CD4-positive, alpha-beta memory T cell (primary cell): ENCODE measurements around the gene WDR45B. TPM values are rescaled to one million over a fixed set of nuclear protein-coding genes. Genes with fewer than 3 reads are reported as not detected.

Source experiments
- CTCF ChIA-PET: fragments of 350-600 bp; sonication (Branson Sonifier 250); formaldehyde crosslinking; loops from one replicate; lab custom pipeline; 2021; ENCODE audit warnings: inconsistent platforms; ENCODE audit not compliant: partially characterized antibody; lab: Charles Lee
- POLR2A ChIA-PET: fragments of 350-600 bp; sonication (Branson Sonifier 250); formaldehyde crosslinking; loops from one replicate; lab custom pipeline; 2021; ENCODE audit not compliant: partially characterized antibody; lab: Charles Lee
- DNase-seq, 5 donors: peaks; one replicate each; pipeline versions ENCODE4 v3.0.0 to v3.0.0-alpha.2; 2020 to 2022; ENCODE audit warnings: mixed read lengths in 1 of 5
- H3K27ac ChIP-seq: one replicate; pipeline ENCODE4 v1.7.0; 2013; ENCODE audit warnings: low read depth, low read length
- H3K27me3 ChIP-seq: 2 replicates; pipeline ENCODE4 v1.7.0; 2013; ENCODE audit warnings: mild to moderate bottlenecking, low read length, moderate library complexity; ENCODE audit not compliant: insufficient read depth
- H3K36me3 ChIP-seq: 2 replicates; pipeline ENCODE4 v1.7.0; 2013; ENCODE audit warnings: mild to moderate bottlenecking, low read length, moderate library complexity; ENCODE audit not compliant: insufficient read depth
- H3K4me1 ChIP-seq: 2 replicates; pipeline ENCODE4 v1.7.0; 2013; ENCODE audit warnings: mild to moderate bottlenecking, low read length, moderate library complexity; ENCODE audit not compliant: insufficient read depth
- H3K4me3 ChIP-seq, 2 donors: one replicate each; pipeline ENCODE4 v1.7.0; 2013; ENCODE audit warnings: low read length in 2 of 2, mild to moderate bottlenecking in 1 of 2
- H3K9me3 ChIP-seq, 2 donors: one replicate each; pipeline ENCODE4 v1.7.0; 2013; ENCODE audit warnings: low read length in 2 of 2, control low read depth in 1 of 2; ENCODE audit not compliant: control insufficient read depth in 1 of 2
- H3K27ac Mint-ChIP-seq, 7 donors: one replicate each; pipeline ENCODE4 v1.8.0; 2020 to 2021; ENCODE audit warnings: mixed read lengths in 7 of 7, mild to moderate bottlenecking in 6 of 7, inconsistent platforms in 3 of 7, moderate library complexity in 3 of 7
- H3K27me3 Mint-ChIP-seq, 2 donors: one replicate each; pipeline ENCODE4 v1.8.0; 2020 to 2021; ENCODE audit warnings: mixed read lengths in 2 of 2
- H3K36me3 Mint-ChIP-seq, 2 donors: one replicate each; pipeline ENCODE4 v1.8.0; 2020 to 2021; ENCODE audit warnings: mixed read lengths in 2 of 2, inconsistent platforms in 1 of 2, mild to moderate bottlenecking in 1 of 2
- H3K4me1 Mint-ChIP-seq, 4 donors: one replicate each; pipeline ENCODE4 v1.8.0; 2020 to 2021; ENCODE audit warnings: mixed read lengths in 4 of 4, mild to moderate bottlenecking in 1 of 4
- H3K4me3 Mint-ChIP-seq, 8 donors: one replicate each; pipeline ENCODE4 v1.8.0; 2020 to 2021; ENCODE audit warnings: mixed read lengths in 8 of 8, mild to moderate bottlenecking in 7 of 8, moderate library complexity in 6 of 8, inconsistent platforms in 3 of 8
- H3K9me3 Mint-ChIP-seq, 8 donors: one replicate each; pipeline ENCODE4 v1.8.0; 2020 to 2021; ENCODE audit warnings: mixed read lengths in 8 of 8, mild to moderate bottlenecking in 5 of 8, inconsistent platforms in 3 of 8, moderate library complexity in 1 of 8
- intact Hi-C: fragments of 100-400 bp; cut with micrococcal nuclease; formaldehyde crosslinking; loops from one replicate; pipeline ENCODE4 v1.15.1; 2023
- polyA plus RNA-seq, 2 donors: library from polyadenylated mRNA; unstranded; fragments of 300-500 nt; fragmentation: Illumina TruSeq; gene quantifications; one replicate each; pipeline ENCODE4 v1.2.3, GENCODE V29; 2021
- total RNA-seq, 2 experiments: library from RNA; stranded (reverse); gene quantifications; one replicate each; pipeline ENCODE4 v1.2.3, GENCODE V29; 2021

The WDR45B gene
- total and polyA plus RNA-seq, 4 experiments from 2014 or later = 35.1 to 66.7 (median 57.3) TPM

- Histone ChIP-seq H3K27ac (no peak overlapping the region), H3K4me1 (peaks cover 4% of the 10 kb centered on the region), H3K4me3 (no peak overlapping the region), H3K9me3 (peaks cover 0 to 6% of the 10 kb centered on the region in 2 donors), H3K36me3 (no peaks in the 10 kb centered on the region), H3K27me3 (no peaks in the 10 kb centered on the region)
- no peak overlapping the region for H3K4me3 Mint-ChIP-seq
- H3K9me3 Mint-ChIP-seq = peaks cover 0 to 18% (median 10%) of the 10 kb centered on the region in 8 donors
- H3K27me3 Mint-ChIP-seq = no peaks in the 10 kb centered on the region
- intact Hi-C loops = no loop called here
- CTCF ChIA-PET = no interaction called here
- H3K27ac Mint-ChIP-seq = no peak overlapping the region
- H3K4me1 Mint-ChIP-seq = peaks cover 0 to 6% (median 3%) of the 10 kb centered on the region in 4 donors
- H3K36me3 Mint-ChIP-seq = peaks cover 2 to 20% of the 10 kb centered on the region in 2 donors
- no peak for DNase-seq
- POLR2A ChIA-PET = no interaction called here
Observed at GRCh38 chr17:82692268-82692667, 44.0 kb upstream of the WDR45B start.

- ChIA-PET POLR2A (no interaction called here), CTCF (no interaction called here)
- H3K36me3 Mint-ChIP-seq = peaks cover 2 to 20% of the 10 kb centered on the region in 2 donors
Observed at GRCh38 chr17:82691714-82692113, 43.5 kb upstream of the WDR45B start.

GRCh38 chr17:82690786-82691489 lies 42.7 kb upstream of the WDR45B start:
- ChIA-PET POLR2A (no interaction called here), CTCF (interaction anchor here (0.6 kb wide), 1 partner anchor 43 kb away, joined by 3 read pairs; no protein-coding TSS in a partner anchor)
- no peak for DNase-seq
- Histone ChIP-seq H3K4me3 (no peak overlapping the region), H3K27ac (no peak overlapping the region), H3K27me3 (no peaks in the 10 kb centered on the region), H3K9me3 (peaks cover 0 to 6% of the 10 kb centered on the region in 2 donors), H3K4me1 (no peaks in the 10 kb centered on the region), H3K36me3 (no peaks in the 10 kb centered on the region)
- H3K9me3 Mint-ChIP-seq = peaks cover 0 to 17% (median 10%) of the 10 kb centered on the region in 8 donors
- no peaks in the 10 kb centered on the region for H3K27me3 Mint-ChIP-seq
- H3K4me1 Mint-ChIP-seq = no peaks in the 10 kb centered on the region
- H3K27ac Mint-ChIP-seq = no peak overlapping the region
- intact Hi-C loops = no loop called here
- no peak overlapping the region for H3K4me3 Mint-ChIP-seq
- peaks cover 2 to 20% of the 10 kb centered on the region in 2 donors for H3K36me3 Mint-ChIP-seq

More at GRCh38 chr17:82691714-82692113, 43.5 kb upstream of the WDR45B start:
- H3K4me3 ChIP-seq = no peak overlapping the region
- intact Hi-C loops = no loop called here
- DNase-seq = no peak
- Mint-ChIP-seq H3K4me3 (no peak overlapping the region), H3K27ac (no peak overlapping the region), H3K27me3 (no peaks in the 10 kb centered on the region), H3K4me1 (peaks cover 0 to under 1% (median under 1%) of the 10 kb centered on the region in 4 donors), H3K9me3 (peaks cover 0 to 18% (median 10%) of the 10 kb centered on the region in 8 donors)
- no peak overlapping the region for H3K27ac ChIP-seq
- H3K27me3 ChIP-seq = no peaks in the 10 kb centered on the region
- H3K36me3 ChIP-seq = no peaks in the 10 kb centered on the region
- no peaks in the 10 kb centered on the region for H3K4me1 ChIP-seq
- peaks cover 0 to 6% of the 10 kb centered on the region in 2 donors for H3K9me3 ChIP-seq

GRCh38 chr17:82689077-82689476 lies 40.8 kb upstream of the WDR45B start:
- no peaks in the 10 kb centered on the region for H3K27me3 ChIP-seq
- Mint-ChIP-seq H3K27ac (no peak overlapping the region), H3K4me1 (no peaks in the 10 kb centered on the region), H3K9me3 (peaks cover 0 to 5% (median 2%) of the 10 kb centered on the region in 8 donors), H3K36me3 (peaks cover 2 to 14% of the 10 kb centered on the region in 2 donors), H3K27me3 (no peaks in the 10 kb centered on the region), H3K4me3 (no peak overlapping the region)
- no peaks in the 10 kb centered on the region for H3K4me1 ChIP-seq
- H3K36me3 ChIP-seq = no peaks in the 10 kb centered on the region
- no peak overlapping the region for H3K4me3 ChIP-seq
- no peak overlapping the region for H3K27ac ChIP-seq
- CTCF ChIA-PET = no interaction called here
- POLR2A ChIA-PET = no interaction called here
- intact Hi-C loops = no loop called here
- H3K9me3 ChIP-seq = no peaks in the 10 kb centered on the region
- no peak for DNase-seq

DNA sequence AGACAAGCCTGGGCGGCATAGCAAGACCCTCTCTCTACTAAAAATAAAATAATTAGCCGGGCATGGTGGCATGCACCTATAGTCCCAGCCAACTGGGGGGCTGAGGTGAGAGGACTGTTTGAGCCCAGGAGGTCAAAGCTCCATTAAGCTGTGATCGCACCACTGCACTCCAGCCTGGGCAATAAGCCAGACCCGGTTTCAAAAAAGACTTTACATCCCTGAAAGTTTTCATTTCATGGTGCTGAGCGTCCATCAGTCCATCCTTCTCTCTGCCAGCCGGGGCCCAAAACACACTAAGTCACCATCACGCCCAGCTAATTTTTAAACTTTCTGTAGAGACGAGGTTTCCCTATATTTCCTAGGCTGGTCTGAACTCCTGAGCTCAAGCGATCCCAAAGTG lies 39.6 kb upstream of the WDR45B start:
- CTCF ChIA-PET = no interaction called here
- Histone ChIP-seq H3K27ac (no peak overlapping the region), H3K27me3 (no peaks in the 10 kb centered on the region), H3K4me3 (no peak overlapping the region), H3K4me1 (no peaks in the 10 kb centered on the region), H3K9me3 (no peaks in the 10 kb centered on the region), H3K36me3 (no peaks in the 10 kb centered on the region)
- intact Hi-C loops = no loop called here
- DNase-seq = no peak
- no peak overlapping the region for H3K4me3 Mint-ChIP-seq
- H3K4me1 Mint-ChIP-seq = no peaks in the 10 kb centered on the region
- H3K36me3 Mint-ChIP-seq = peaks cover 2 to 8% of the 10 kb centered on the region in 2 donors
- H3K9me3 Mint-ChIP-seq = no peaks in the 10 kb centered on the region
- no peak overlapping the region for H3K27ac Mint-ChIP-seq
- POLR2A ChIA-PET = no interaction called here
- no peaks in the 10 kb centered on the region for H3K27me3 Mint-ChIP-seq

DNA sequence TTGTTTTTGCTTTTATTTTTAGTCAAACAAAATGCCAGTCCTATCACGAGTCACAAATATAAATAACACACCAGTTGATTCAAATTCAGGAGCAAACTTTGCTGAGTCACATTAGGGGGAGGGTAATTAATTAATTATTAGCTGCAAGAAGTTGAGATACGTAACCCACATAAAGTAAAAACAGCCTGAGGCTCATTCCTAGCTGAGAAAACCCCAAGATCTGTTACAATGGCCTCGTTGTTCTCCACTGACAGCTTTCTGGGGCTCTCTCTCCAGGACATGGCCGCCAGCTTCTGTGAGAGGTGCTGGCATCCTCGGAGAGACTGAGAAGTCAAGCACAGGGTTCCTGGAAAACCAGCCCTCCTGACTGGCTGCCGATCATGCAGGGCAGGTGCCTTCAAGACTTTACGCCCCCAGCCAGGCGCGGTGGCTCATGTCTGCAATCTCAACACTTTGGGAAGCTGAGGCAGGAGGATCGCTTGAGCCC lies 39.2 kb upstream of the WDR45B start:
- POLR2A ChIA-PET = no interaction called here
- no peak for DNase-seq
- Histone ChIP-seq H3K27ac (no peak overlapping the region), H3K4me3 (no peak overlapping the region), H3K9me3 (no peaks in the 10 kb centered on the region), H3K4me1 (no peaks in the 10 kb centered on the region), H3K36me3 (no peaks in the 10 kb centered on the region), H3K27me3 (no peaks in the 10 kb centered on the region)
- Mint-ChIP-seq H3K4me1 (no peaks in the 10 kb centered on the region), H3K36me3 (peaks cover 2 to 11% of the 10 kb centered on the region in 2 donors), H3K27ac (no peak overlapping the region), H3K4me3 (no peak overlapping the region), H3K9me3 (peaks cover 0 to 2% (median 0%) of the 10 kb centered on the region in 8 donors), H3K27me3 (no peaks in the 10 kb centered on the region)
- intact Hi-C loops = no loop called here
- CTCF ChIA-PET = no interaction called here

DNA sequence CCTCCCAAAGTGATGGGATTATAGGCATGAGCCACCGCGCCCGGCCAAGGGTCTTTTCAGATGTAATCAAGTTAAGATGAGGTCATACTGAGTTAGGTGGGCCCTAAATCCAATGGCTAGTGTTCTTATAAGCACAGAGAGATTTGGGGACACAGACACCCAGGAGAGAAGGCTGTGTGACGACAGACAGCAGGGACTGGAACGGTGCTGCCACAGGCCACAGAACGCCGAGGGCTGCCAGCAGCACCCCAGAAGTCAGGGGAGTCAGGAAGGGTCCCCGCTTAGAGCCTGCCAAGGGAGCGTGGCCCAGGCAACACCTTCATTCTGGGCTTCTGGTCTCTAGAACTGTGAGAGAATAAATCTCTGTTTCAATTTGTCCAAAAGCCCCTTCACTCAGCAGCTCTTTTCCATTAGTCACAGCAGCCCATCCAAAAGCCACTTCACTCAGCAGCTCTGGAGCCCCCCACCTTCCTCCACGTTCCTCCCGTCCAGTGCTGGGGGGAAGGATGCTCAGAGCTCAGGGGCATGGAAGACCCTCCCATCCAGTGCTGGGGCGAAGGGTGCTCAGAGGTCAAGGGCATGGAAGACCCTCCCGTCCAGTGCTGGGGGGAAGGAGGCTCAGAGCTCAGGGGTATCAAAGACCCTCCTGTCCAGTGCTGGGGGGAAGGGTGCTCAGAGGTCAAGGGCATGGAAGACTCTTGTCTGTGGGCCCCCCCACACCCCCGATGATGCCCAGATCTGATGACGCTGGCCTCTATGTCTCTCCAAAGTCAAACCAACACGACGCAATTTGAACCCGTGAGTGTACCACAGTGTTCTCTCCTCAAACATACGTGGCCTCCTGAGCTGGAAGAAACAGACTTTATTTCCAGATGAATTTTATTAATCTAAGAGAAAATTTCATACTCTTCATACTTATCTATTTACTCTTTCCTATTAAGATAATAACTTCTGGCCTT lies 38.4 kb upstream of the WDR45B start:
- Histone ChIP-seq H3K27ac (no peak overlapping the region), H3K4me3 (no peak overlapping the region), H3K27me3 (no peaks in the 10 kb centered on the region), H3K4me1 (no peaks in the 10 kb centered on the region), H3K9me3 (no peaks in the 10 kb centered on the region), H3K36me3 (no peaks in the 10 kb centered on the region)
- Mint-ChIP-seq H3K4me1 (no peaks in the 10 kb centered on the region), H3K4me3 (no peak overlapping the region), H3K27me3 (no peaks in the 10 kb centered on the region), H3K9me3 (peaks cover 0 to 10% (median 7%) of the 10 kb centered on the region in 8 donors), H3K36me3 (peaks cover 9 to 19% of the 10 kb centered on the region in 2 donors), H3K27ac (no peak overlapping the region)
- CTCF ChIA-PET = interaction anchor here (0.5 kb wide), 1 partner anchor 111 kb away, joined by 3 read pairs; no protein-coding TSS in a partner anchor
- no peak for DNase-seq
- intact Hi-C loops = no loop called here
- POLR2A ChIA-PET = no interaction called here
